ENCODE measurements around the gene ICAM5.

GRCh38 chr19:10295305-10295846 is 5.6 kb downstream of the ICAM5 start:
- no peak for TF ChIP-seq EZH2 (IDR thresholded peaks at IDR 0.05; ENCODE audit: low read length)
- TF ChIP-seq, protein P1, sequence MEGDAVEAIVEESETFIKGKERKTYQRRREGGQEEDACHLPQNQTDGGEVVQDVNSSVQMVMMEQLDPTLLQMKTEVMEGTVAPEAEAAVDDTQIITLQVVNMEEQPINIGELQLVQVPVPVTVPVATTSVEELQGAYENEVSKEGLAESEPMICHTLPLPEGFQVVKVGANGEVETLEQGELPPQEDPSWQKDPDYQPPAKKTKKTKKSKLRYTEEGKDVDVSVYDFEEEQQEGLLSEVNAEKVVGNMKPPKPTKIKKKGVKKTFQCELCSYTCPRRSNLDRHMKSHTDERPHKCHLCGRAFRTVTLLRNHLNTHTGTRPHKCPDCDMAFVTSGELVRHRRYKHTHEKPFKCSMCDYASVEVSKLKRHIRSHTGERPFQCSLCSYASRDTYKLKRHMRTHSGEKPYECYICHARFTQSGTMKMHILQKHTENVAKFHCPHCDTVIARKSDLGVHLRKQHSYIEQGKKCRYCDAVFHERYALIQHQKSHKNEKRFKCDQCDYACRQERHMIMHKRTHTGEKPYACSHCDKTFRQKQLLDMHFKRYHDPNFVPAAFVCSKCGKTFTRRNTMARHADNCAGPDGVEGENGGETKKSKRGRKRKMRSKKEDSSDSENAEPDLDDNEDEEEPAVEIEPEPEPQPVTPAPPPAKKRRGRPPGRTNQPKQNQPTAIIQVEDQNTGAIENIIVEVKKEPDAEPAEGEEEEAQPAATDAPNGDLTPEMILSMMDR (optimal IDR thresholded peaks at IDR 0.05 in 1 of 3, IDR thresholded peaks at IDR 0.05 in 1 of 3, conservative IDR thresholded peaks at IDR 0.05 in 1 of 3; ENCODE audit: extremely low read depth in 1 of 3, insufficient read depth in 2 of 3, low read length in 3 of 3) = no peak

All from keratinocyte (primary cell).